ENCODE measurements around the gene LUZP1. TPM values are rescaled to one million over a fixed set of nuclear protein-coding genes. Genes with fewer than 3 reads are reported as not detected.
"Not testable (repeated sequence)": the region's sequence is repeated elsewhere in the genome, so short reads cannot be mapped to it uniquely, and the experiment has no call there.

The LUZP1 gene
- 34.1 TPM for polyA plus RNA-seq (2013, experiment 1 of 2; ENCODE audit: insufficient read length)
- 36.1 TPM for polyA plus RNA-seq (2013, experiment 2 of 2; ENCODE audit: insufficient read length)

GRCh38 chr1:23168445-23169194 lies at the start of gene LUZP1:
TSS of gene LUZP1 (minus strand) at chr1:23168856.
- peak; percentile 91 for DNase-seq

GRCh38 chr1:23217421-23218115 lies 48.9 kb upstream of the LUZP1 start, which contains the start of gene HTR1D:
TSS of gene HTR1D (minus strand) at chr1:23217502. CDS start at chr1:23194219, 23,283 bp downstream.
- DNase-seq, result no peak

- DNase-seq, result no peak
These were observed 48.2 kb upstream of the LUZP1 start for GRCh38 chr1:23216771-23217420.

GRCh38 chr1:23215751-23216449 lies 47.2 kb upstream of the LUZP1 start:
- DNase-seq, result no peak

- no peak for DNase-seq
These were observed 46.6 kb upstream of the LUZP1 start for GRCh38 chr1:23215291-23215690.

- DNase-seq, result no peak
These were observed 46.0 kb upstream of the LUZP1 start for GRCh38 chr1:23214640-23215039.

- no peak for DNase-seq
These were observed 43.3 kb upstream of the LUZP1 start for GRCh38 chr1:23211955-23212354.

GRCh38 chr1:23210963-23211362 lies 42.3 kb upstream of the LUZP1 start:
- no peak for DNase-seq

GRCh38 chr1:23210351-23210785 lies 41.7 kb upstream of the LUZP1 start:
- no peak for DNase-seq

- DNase-seq, result no peak
These were observed 41.1 kb upstream of the LUZP1 start for GRCh38 chr1:23209770-23210169.

GRCh38 chr1:23208527-23208926 lies 39.9 kb upstream of the LUZP1 start:
- DNase-seq, result no peak

- not testable (repeated sequence) for DNase-seq
These were observed 39.1 kb upstream of the LUZP1 start for GRCh38 chr1:23207733-23208132.

- peak; percentile 32 for DNase-seq
These were observed 33.6 kb upstream of the LUZP1 start for GRCh38 chr1:23202263-23202749.

GRCh38 chr1:23200883-23201282 lies 32.2 kb upstream of the LUZP1 start:
- DNase-seq, result peak; percentile 20

- DNase-seq, result peak; percentile 98
These were observed 29.7 kb upstream of the LUZP1 start for GRCh38 chr1:23198373-23198772.

- DNase-seq, result peak; percentile 98
These were observed 28.1 kb upstream of the LUZP1 start for GRCh38 chr1:23196627-23197328.

- DNase-seq, result peak; percentile 96
These were observed 25.7 kb upstream of the LUZP1 start for GRCh38 chr1:23194119-23194984.

- no peak for DNase-seq
These were observed 24.9 kb upstream of the LUZP1 start for GRCh38 chr1:23193391-23194118.

GRCh38 chr1:23191199-23191598 lies 22.5 kb upstream of the LUZP1 start:
- DNase-seq, result no peak

- DNase-seq, result peak; percentile 97
These were observed 20.3 kb upstream of the LUZP1 start for GRCh38 chr1:23188936-23189452.

All from fibroblast of skin of scalp (primary cell).